GM19438 (cell line): ENCODE measurements around the gene PRR5.

Source experiments
- ATAC-seq: cut with Tn5 transposase; IDR thresholded peaks from one replicate; pipeline ENCODE4 v1.9.1; 2021; ENCODE audit warnings: low read depth; ENCODE audit not compliant: unreplicated experiment

The PRR5 gene

DNA sequence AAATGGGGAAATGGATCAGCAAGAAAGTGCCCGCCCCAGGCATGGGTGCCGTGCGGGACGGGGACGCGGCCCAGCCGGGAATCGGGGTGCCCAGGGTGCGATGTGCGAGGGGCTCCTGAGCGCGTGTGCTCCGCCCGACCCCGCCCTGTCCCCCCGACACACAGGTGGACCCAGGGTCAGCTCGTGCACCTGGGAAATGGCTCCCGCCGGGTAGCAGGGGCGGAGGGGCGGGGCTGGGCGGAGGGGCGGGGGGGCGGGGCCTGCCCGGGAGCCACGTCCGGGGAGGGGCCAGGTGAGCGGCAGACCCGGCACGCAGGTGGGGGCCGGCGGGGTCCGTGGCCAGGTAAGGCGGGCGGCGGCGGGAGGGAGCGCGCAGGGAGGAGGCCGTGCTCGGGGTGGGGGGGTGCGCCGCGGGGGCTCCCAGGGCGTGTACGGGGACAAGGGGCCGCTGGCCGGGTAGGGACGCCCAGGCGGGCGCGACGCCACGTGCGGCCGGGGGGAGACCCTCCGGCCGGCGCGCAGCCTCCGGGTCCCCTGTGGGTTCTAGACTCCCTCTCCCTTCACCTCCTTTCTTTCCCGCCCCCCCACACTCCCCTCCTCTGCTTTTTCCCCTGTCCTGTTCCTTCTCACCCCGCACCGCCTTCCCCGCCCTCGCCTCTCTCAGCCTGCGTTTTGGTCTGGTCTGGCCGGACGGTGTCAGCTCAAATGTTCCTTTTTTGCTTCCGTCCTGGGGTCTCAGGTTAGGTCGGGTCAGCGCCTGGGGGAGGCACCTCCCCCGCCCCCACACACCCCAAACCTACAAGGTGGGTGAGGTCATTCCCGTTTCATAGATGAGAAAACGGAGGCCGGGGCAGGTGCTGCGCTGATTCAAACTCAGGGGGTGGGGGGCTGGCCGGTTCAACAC, 50.5 kb downstream of the PRR5 start, which contains the start of gene ARHGAP8:
Gene ARHGAP8, plus strand, starts transcription at position 291 of the 904 bp plus-strand sequence. CDS start 33,953 bp downstream, outside the sequence.
- ATAC-seq = no peak

DNA sequence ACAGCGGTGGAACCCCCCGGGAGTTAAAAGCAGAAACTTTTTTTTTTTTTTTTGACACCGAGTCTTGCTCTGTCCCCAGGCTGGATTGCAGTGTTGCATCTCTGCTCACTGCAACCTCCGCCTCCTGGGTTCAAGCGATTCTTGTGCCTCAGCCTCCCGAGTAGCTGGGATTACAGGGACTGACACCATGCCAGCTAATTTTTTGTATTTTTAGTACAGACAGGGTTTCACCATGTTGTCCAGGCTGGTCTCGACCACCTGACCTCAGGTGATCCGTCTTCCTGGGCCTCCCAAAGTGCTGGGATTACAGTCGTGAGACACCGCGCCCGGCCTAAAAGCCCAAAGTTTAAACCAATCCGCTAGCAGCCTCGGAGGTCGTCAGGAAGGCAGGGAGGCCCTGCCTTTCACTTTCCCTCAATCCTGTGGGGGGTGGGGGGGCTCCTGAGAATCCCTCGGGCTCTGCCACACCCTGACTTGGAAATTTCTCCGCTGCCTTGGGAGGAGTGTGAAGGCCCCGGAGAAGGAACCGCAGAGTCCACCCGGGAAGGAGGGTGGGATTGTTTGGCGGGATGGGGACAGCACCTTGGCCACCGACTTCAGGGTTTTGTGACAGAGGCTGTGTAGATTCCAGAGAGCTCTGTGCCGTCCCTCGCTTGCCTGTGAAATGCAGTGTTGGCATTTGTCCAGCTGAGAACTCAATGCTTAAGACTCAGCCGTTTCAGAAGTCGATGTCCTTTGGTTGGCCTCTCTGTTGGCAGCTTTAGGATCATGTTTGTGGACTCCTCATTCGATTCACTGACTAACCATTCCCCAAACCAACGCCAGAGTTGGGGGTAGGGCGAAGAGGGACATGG, 51.4 kb downstream of the PRR5 start:
- ATAC-seq = no peak

DNA sequence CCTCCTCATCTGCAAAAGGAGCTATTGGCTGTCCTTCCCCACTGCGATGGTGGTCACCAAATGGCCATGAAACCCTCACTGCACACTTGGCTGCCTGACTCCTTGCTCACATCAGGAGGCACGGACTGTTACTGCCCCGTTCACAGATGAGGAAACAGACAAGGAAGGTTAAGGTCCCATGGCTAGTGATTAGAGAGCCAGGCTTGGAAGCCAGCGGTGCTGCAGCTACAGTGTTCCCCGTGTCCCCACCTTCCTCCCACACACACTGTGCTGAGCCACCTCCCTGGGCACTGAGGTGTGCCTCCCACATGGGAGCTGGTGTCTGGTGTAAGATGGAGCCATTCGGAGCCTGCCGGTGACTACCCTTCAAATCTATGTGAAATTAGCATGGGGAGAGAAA, 53.0 kb downstream of the PRR5 start:
- no peak for ATAC-seq

DNA sequence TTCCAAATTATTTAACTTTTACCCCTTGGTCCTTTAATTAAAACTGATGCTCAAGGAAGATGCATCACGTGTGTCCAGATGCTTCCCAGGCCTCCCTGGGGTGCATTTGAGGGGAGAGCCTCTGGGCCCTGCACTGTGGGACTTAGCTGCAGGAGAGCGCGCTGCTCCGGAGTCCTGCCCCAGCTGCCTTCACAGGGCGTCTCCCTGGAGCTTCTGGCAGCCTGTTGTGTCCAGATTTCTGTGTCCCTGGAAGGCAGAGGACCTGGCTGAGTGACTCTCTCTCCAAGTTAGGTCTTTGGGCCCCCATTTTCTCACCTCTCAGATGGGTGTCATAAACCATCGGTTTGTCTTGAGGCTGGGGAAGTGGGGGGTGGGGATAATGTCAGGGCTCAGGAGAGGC, 53.4 kb downstream of the PRR5 start:
- no peak for ATAC-seq

DNA sequence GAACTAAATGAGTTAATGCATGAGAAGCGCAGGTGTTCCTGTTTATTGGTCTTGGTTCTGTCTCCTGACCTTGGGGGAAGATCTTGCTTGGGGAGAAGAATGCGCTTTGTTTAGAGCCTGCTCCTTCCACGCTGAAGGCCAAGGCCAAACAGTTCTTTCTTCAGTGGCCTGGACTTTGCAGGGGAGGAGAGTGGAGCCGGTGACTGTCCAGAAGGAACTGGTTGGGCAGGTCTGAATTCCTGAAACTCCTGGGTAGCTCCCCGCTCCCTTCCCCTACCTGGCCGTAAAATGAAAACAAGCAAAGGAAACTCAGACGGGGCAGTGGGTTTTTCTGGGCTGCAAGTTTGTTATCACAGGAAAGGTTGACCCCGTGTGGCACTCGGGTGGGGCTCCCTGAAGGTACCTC, 54.0 kb downstream of the PRR5 start:
- no peak for ATAC-seq

DNA sequence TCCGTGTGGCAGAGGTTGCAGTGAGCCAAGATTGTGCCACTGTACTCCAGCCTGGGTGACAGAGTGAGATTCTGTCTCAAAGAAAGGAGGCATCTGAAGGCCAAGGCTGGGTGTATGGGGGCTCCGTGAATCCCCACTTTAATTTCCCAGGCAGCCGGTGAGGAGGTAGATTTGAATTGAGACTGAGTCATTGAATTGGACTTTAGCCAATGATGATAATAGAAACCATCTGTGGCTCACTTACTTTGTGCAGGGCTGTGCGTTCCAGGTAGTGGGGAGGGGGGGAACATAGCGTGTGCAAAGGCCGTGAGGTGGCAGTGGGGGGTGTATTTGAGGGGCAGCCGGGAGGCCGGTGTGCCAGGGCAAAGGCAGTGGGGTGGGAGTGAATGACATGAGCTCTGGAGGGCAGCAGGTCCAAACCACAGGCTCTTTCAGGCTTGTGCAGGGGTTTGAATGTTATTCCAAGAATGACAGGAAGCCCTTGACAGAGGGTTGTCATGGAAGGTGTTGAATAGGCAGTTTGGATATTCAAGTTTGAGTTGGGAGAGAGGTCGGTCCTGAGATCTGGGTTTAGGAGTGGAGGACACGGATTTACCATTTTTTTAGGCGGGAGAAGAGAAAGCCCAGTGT, 56.5 kb downstream of the PRR5 start:
- no peak for ATAC-seq

DNA sequence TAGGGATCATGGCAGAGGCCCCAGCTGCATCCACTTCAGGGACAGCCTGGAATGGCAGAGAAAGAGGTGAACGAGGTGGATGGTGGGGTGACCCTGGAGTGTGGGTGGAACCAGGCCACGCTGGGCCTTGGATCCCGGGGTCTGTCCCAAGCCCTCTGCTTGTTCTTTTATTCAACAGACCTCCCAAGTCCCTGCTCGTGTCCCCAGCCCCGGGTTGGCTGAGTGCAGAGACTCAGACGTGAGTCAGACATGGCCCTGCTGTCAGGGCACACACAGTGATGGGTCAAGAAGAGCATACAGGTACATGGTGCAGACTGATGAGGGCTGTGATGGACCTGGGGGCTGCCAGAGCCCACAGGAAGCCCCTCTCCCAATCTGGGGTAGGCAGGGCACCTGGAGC, 57.0 kb downstream of the PRR5 start:
- no peak for ATAC-seq

DNA sequence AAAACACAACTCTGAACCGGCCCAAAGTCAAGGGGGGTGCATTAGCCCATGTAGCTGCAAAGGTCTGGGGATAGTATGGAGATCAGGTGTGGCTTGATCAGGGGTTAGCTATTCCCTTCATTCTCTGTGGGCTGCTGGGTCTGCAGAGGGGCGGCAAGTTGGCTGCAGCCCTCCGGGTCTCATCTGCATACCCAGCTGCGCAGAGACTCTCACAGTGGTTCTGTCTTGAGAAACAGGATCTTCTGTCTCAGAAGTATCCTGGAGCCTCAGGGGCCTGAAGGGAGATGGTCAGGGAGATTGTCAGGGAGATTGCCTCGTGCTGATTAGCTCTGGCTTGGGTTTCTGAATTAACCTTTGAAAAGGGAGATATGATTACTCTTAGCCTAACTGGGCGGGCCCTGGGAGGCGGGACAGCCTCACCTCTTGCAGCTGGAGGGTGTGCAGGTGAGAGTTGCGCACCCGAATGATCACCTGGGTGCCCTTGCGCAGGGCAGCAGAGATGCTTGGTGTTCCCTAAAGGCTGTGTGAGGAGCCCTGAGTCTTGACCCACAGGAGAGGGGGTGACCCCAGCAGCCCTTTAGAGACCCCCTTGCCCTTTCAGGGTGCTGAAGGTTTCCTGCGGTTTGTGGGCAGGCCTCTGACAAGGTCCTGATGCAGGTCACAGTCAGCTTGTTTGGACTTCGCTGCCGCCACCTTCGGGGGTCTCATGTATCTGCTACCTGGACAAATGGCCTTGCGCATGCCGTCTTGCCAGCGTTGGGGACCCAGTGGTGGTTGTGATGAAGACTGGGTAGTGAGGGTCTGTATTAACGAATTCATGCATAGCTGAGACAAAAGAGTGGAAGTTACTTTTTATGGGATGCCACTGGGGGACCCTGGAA, 57.7 kb downstream of the PRR5 start:
- ATAC-seq = no peak

DNA sequence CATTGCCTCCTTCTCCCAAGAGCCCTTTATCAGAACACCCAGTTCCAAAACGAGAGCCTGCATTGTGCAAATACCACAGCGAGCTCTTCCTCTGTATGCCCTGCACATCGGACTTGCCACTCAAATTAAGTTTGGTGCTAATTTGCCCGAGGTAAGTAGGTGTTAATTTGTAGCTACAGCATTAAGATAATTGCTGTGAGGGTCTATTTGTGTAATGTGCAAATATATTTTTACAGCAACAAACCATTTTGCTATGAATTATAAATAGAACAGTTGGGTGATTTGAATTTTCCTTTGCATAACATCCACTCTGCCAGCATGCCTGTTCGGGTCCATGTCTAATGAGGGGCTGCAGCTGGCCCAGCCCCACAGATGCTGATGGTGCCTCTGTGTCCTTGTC, 58.5 kb downstream of the PRR5 start:
- ATAC-seq = no peak

DNA sequence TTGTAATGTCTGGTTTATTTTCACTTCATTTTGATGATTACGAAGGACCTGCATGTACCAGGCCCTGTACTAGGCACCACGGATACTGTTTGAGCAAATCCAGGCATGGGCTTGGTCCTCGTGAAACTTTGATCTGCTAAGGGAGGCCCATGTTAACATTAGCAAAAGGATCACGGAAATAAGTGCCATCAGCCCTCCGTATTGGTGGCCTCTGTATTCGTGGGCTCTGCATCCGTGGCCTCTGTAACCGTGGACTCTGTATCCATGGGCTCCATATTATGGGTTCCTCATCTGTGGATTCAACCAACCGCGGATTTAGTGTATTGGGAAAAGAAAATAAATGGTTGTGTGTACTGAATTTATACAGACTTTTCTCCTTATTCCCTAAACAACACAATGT, 59.0 kb downstream of the PRR5 start:
- no peak for ATAC-seq

DNA sequence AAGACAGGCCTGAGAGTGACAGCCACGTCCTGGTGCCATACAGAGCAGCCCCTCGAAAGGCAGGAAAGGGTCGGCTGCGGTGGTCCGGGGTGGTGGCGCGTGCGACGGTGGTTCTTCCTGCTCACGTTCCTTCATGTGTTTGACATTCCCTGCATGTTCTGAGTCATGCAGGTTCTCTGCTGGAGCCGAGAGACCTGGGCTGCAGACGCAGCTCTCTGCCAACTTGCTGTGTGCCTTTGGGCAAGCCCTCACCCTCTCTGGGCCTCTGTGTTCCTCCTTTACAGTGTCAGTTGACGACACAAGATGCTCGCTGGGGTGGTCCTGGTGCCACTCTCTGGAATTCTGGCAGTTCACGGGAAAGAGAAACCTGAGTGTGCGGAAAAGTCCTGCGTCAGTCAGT, 62.4 kb downstream of the PRR5 start:
- no peak for ATAC-seq

DNA sequence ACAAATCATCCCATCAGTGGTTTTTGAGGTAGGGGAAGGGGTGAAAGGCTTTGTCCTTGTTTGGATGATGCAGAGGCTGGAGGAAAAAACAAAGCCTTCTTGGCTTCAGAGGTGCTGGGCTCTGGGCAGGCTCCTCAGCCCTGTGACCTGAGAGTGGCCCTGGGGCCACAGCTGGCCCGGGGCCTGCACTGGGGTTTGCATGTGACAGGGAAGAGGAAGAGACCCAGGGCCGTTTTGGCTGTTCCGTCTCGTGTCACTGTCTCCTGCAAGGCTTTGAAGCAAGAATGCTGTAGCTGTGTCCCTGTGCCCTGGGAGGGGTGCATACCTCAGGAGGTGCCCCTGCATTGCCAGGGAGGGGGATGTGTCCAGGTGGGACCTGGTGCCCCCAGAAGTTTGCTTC, 63.0 kb downstream of the PRR5 start:
- no peak for ATAC-seq

DNA sequence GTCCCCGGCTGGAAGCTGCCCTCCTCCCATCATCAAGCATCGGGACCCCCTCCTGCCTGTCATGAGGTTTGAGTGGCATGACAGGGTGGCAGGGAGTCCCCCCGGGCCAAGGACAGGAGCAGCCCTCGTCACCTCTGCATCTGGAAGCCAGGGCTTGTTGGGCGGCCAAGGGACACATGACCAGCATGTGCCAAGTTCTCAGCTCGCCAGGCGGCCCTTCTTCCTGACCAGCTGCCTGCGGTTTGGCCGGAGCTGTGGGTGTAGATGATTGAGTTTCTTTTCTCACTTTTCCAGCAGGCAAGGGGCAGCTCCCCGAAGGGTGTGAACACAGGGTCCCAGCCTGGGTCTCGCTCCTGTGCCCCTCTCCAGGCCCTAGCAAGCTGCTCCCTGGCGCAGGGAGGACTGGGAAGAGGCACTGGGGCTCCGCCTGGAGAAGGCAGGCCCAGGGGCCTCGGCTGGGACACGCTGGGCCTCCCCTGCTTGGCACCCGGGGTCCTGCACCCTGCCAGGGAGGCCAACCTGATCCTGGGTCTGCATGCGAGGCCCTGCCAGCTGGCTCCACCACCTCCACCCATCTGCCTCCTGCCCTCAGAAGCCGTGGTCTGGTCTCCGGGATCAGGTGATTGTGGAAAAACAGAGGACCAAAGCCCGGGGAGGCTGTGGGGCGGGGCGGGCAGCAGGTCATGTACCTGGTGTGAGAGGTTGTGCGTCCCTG, 63.7 kb downstream of the PRR5 start:
- ATAC-seq = no peak

DNA sequence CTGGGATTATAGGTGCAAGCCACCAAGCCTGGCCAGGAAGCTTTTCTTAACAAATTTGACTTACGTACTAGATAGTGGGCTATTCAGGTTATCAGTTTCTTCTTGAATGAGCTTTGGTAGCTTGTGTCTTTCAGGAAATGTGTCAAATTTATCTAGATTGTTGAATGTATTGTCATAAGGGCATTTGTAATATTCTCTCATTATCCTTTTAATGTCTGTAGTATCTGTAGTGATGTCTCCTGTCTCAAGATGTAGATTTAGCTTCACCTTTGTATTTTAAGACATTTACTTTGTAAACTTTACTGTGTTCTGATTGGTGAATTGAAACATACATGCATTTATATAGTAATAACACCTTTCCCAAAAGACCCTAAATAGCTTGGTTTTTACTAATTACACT, 71.1 kb downstream of the PRR5 start:
- ATAC-seq = no peak

DNA sequence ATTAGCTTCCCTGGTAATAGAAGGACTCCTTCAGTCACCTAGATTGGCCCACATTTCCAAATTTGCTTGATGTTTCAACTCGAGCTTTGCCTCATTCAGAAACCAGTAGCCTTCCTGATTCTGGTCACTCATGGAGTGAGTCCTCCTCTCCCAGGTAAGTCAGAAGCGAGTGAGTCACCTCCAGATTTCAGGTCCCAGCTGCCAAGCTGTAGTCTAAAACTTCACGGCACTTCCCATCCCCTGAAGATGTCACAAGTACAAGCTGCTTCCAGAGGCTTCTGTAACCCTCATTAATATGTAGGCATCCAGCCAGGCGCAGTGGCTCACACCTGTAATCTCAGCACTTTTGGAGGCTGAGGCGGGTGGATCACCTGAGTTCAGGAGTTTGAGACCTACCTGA, 73.9 kb downstream of the PRR5 start:
- ATAC-seq = no peak

DNA sequence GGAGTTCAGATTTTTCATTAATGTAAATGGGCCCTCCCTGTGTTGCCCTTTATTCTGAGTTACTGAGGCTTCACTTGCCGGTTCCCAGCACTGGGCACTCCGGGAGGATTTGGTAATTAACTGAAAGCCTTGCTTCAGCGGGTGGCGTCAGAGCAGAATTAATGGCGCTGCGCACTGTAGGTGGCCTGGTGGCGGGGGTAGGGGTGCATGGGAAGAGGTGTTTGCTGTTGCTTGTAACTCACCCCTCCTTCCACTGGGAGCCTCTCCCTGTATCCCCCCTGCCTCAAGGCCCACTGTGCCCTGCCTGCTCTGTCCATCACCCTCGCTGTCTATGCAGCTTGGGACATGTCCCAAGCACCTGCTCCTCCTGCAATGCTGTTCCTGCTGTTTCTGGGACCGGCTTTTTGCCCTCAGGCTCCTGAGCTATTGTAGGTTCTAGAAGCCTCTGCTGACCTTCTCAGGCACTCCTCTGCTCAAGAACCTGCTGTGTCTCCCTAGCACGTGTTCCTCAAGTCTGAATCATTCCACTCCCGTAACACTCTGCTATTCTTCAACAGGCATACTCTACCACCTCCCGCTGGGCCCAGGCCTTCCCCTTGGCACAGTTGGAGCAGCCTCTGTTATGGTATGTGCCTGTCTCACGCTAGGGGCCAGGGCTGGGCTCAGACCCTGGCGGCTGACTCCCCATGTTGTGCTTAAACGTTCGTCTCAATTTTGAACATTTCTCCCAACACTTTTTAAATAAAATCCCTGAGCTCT, 74.8 kb downstream of the PRR5 start:
- ATAC-seq = no peak

DNA sequence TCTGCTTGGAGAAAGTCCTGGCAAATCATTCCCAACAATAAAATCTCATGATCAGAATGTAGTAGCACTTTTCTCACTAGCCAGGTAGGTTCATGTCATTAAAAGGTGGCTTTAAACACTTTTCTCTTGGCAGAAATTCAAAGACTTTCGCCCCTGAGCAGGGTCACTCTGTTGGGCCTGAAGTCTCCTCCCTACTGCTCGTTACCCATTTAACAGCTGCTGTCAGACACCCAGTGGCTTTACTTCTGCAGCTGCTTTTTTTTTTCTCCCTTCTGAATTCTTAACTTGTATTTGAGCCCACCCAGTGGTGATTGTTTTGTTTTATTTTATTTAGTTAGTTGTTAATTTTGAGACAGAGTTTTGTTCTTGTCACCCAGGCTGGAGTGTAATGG, 75.4 kb downstream of the PRR5 start:
- no peak for ATAC-seq

DNA sequence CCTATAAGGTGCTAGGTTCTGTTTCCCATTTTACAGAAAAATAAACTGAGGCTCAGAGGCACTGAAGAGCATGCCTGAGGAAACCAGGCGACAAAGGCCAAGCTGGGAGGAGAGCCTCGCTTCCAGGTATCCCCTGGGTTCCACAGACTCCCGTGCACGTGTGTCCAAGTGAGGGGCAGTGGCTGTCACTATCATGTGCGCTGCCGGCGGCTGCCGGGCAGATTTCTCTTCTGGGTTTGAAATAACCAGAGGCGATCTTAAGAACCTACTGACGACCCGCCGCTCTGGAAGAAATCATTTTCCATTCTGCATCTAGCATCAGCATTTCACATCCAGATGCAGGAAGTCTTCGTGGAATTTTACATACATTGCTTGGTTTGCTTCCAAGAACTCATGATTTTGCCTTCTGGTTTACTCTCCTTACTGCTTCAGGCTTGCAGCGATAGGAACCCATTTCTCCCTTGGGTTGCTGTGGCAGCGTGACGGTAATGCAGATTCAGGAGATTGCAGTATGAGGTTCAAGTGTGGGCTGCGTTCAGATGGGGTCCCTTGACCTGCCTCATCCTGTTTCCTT, 79.0 kb downstream of the PRR5 start:
- ATAC-seq = no peak
